Peyer's patch (tissue), 4 donors: ENCODE results near the gene N4BP3.

Experiments
- CTCF ChIP-seq, 6 experiments: fragments of 450-650 bp in 4 of 6; fragments of 200-600 bp in 2 of 6; sonication (generic) in 1 of 6; IDR thresholded peaks; one replicate each; pipeline ENCODE4 v1.5.1; 2017 to 2019; ENCODE audit warnings: antibody characterized with exemption in 6 of 6, mild to moderate bottlenecking in 3 of 6, moderate library complexity in 1 of 6
- POLR2A ChIP-seq, 2 donors: fragments of 450-650 bp; IDR thresholded peaks; one replicate each; pipeline ENCODE4 v1.5.1; 2017; ENCODE audit warnings: antibody characterized with exemption in 2 of 2, mild to moderate bottlenecking in 2 of 2, moderate library complexity in 2 of 2

GRCh38 chr5:178149199-178149932, 36.0 kb downstream of the N4BP3 start:
- TF ChIP-seq CTCF (IDR thresholded peaks at IDR 0.05): no peak
- no peak for TF ChIP-seq POLR2A (IDR thresholded peaks at IDR 0.05)
